Measurements from ENCODE around the gene MTCL1. TPM values are rescaled to one million over a fixed set of nuclear protein-coding genes. Genes with fewer than 3 reads are reported as not detected.
A peak's percentile ranks its signal among the peaks of the same experiment; 100 is the strongest.

Gene MTCL1
- polyA plus RNA-seq, 1 experiment, result 29.8 TPM

DNA sequence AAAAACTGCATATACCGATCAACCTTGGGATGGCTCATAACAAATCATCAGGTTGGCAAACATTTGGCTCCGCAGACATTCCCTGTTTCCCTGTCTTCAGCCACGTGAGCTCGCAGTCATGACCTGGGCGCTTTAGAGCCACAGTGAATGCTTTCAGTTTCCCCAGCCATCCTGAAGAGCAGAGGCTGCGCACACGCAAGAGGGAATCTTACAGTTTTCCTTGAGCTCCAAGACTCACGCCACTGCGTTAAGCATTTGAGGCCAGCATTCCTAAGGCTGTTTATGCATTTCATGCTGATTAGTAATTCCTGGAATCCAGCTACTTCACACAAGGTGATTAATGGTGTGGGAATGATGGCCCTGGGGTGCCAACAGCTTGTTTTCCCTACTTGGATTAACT lies 95.1 kb downstream of the MTCL1 start:
- peak; percentile 98 for DNase-seq (ENCODE audit: low read depth)
- peaks cover 16% of the 10 kb centered on the region for H3K36me3 ChIP-seq (ENCODE audit: control insufficient read depth, insufficient read depth, low read length)
- no peak for TF ChIP-seq CTCF (IDR thresholded peaks at IDR 0.05; ENCODE audit: insufficient read depth, low read depth, low read length)
- H3K27me3 ChIP-seq (ENCODE audit: control insufficient read depth, insufficient read depth, low read length), result no peaks in the 10 kb centered on the region
- no peak overlapping the region for H3K4me3 ChIP-seq (ENCODE audit: low read depth, low read length)
- CTCF ChIA-PET, result interaction anchor here (1.1 to 1.7 kb wide), 4 partner anchors 104 to 181 kb away, joined by 3 to 6 read pairs (median 6); no protein-coding TSS in a partner anchor
- POLR2A ChIA-PET, result interaction anchor here (0.6 to 2.0 kb wide), 11 partner anchors 12 to 1192 kb away, joined by 3 to 27 read pairs (median 5); no protein-coding TSS in a partner anchor

- Histone ChIP-seq H3K4me3 (ENCODE audit: low read depth, low read length) (no peak overlapping the region), H3K27me3 (ENCODE audit: control insufficient read depth, insufficient read depth, low read length) (no peaks in the 10 kb centered on the region), H3K36me3 (ENCODE audit: control insufficient read depth, insufficient read depth, low read length) (peaks cover 17% of the 10 kb centered on the region)
- ChIA-PET POLR2A (interaction anchor here (0.6 to 2.0 kb wide), 11 partner anchors 12 to 1192 kb away, joined by 3 to 27 read pairs (median 5); no protein-coding TSS in a partner anchor), CTCF (interaction anchor here (1.1 to 1.7 kb wide), 4 partner anchors 104 to 181 kb away, joined by 3 to 6 read pairs (median 6); no protein-coding TSS in a partner anchor)
- DNase-seq (ENCODE audit: low read depth), result no peak
- no peak for TF ChIP-seq CTCF (IDR thresholded peaks at IDR 0.05; ENCODE audit: insufficient read depth, low read depth, low read length)
Measured at GRCh38 chr18:8800876-8801262, 95.5 kb downstream of the MTCL1 start.

GRCh38 chr18:8801263-8801901 lies 96.0 kb downstream of the MTCL1 start:
- Histone ChIP-seq H3K4me3 (ENCODE audit: low read depth, low read length) (no peak overlapping the region), H3K36me3 (ENCODE audit: control insufficient read depth, insufficient read depth, low read length) (peaks cover 14% of the 10 kb centered on the region), H3K27me3 (ENCODE audit: control insufficient read depth, insufficient read depth, low read length) (no peaks in the 10 kb centered on the region)
- TF ChIP-seq CTCF (IDR thresholded peaks at IDR 0.05; ENCODE audit: insufficient read depth, low read depth, low read length), result no peak
- ChIA-PET POLR2A (interaction anchor here (0.5 to 2.0 kb wide), 3 partner anchors 97 to 186 kb away, joined by 3 to 11 read pairs (median 3); no protein-coding TSS in a partner anchor), CTCF (interaction anchor here (1.1 to 1.9 kb wide), 4 partner anchors 12 to 187 kb away, joined by 3 to 6 read pairs (median 4); no protein-coding TSS in a partner anchor)
- no peak for DNase-seq (ENCODE audit: low read depth)

DNA sequence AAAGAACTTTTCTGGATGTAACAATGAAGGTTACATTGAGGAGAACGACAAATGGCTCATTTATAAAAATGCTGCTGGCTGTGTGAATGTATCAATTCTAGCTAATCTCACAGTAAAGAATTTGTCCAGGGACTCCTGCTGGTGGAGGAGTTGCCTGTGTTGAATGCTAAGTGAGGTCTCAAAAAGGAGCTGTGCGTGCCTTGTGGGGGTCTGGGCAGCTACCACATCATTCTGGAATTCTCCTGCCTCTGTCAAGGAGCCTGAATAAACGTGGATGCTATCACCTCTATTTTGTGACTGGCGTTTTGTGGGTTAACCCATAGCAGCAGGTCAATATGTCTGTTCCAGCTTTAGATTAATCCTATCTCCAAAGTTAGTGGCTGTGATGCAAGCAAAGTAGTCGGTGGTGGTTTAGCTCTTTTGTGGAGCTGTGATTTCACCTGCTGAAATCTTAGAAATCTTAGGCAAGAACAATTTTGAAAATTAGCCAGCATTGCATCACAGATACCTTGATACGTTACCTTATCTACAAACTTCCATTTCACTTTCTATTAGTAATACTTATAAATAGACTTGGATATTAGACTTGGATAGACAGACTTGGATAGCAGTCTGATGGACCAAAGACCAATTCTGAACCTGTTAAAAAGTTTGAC lies 96.8 kb downstream of the MTCL1 start:
- POLR2A ChIA-PET, result no interaction called here
- CTCF ChIA-PET, result interaction anchor here (1.1 to 1.9 kb wide), 3 partner anchors 12 to 186 kb away, joined by 3 to 4 read pairs (median 4); no protein-coding TSS in a partner anchor
- Histone ChIP-seq H3K27me3 (ENCODE audit: control insufficient read depth, insufficient read depth, low read length) (no peaks in the 10 kb centered on the region), H3K36me3 (ENCODE audit: control insufficient read depth, insufficient read depth, low read length) (peaks cover 19% of the 10 kb centered on the region), H3K4me3 (ENCODE audit: low read depth, low read length) (no peak overlapping the region)
- TF ChIP-seq CTCF (IDR thresholded peaks at IDR 0.05; ENCODE audit: insufficient read depth, low read depth, low read length), result no peak
- DNase-seq (ENCODE audit: low read depth), result no peak

Data from BJ (cell line).